ENCODE data around the gene PPP4R2.
"Not testable (repeated sequence)": the region's sequence is repeated elsewhere in the genome, so short reads cannot be mapped to it uniquely, and the experiment has no call there.

The PPP4R2 gene

DNA sequence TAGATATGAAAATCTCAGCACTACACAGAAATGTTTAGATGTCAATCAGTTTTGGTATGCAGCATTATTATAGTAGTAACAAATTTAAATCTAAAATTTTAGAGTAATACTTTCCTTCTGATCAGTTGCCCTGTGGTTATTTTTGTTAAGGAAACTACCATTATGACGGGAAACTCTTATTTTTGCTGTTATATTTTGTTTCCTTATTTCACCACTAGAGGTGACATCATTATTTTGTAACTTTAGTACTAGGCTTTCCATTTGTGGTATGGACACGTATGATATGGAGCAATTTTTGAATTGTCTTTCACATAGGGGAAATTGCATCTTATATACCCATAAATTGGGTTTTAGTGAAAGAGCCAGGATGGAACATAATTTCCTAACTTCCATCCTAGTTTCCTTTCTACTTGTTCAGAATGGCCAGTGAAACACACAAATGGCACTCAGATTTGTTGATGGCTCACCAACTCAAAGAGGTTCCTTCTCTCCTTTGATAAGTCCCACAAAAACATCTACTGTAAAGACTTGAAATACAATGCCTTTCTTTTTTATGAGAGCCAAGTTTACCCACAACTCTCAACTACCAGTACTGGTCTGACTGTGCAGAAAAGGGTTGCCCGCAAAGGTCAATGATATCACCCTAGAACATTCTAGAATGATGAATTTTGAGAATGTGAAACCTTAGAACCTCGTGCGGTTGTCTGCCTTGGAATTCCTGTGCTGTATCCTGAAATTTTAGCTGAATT, 19.4 kb upstream of the PPP4R2 start:
- DNase-seq (ENCODE audit: low read depth) = peak; percentile 71

DNA sequence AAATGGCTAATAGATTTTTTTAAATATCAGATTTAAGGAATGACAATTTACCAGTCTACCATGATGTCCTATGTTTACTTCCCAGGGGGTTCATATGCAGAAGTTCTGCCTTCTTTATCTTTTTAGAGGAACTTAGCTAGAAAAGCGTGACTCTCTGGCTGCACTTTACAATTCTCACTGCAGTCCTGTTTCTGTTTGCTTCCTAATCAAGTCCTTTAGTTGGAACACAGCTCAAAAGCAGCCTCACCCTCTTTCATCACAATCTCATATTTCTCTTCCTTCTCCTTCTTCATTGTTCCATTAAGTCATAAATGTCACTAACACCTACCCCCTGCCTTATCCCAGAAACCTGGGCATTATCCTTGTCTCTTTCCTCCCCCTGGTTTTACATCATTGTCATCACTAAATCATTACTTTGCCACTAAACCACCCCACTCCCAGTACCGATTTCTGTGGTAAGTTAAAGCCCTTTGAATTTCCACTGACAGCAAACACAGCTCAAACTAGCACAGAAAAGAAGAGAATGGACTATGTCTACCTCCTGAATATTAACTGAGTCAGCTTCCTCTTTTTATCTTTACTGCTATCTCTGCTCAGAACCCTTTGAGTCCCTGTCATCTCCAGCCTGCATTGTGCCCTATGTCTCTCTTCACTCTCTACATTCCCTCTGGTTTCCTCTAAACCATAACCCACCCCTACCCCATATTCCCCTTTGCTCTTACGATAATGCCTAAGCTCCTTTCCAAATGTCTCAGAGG, 13.8 kb upstream of the PPP4R2 start:
- DNase-seq (ENCODE audit: low read depth) = peak; percentile 15

DNA sequence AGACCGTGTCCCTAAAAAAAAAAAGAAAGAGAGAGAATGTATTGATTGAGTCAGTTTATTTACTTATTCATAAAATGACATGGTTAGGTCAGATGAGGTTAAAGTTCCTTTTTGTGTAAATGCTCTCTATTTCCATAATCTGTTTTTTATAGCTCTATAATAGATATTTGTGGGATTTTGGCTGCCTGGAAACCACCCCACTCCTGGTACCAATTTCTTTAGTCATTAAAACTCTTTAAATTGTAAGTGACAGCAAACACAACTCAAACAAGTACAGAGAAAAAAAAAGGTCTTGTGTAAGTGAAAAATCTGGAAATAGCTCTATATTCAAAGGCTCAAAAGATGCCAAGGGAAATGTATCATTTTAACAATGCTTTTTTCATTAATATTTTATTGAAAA, 11.0 kb upstream of the PPP4R2 start:
- no peak for DNase-seq (ENCODE audit: low read depth)

GRCh38 chr3:72990701-72991395, 5.8 kb upstream of the PPP4R2 start:
- DNase-seq (ENCODE audit: low read depth) = peak; percentile 27

GRCh38 chr3:72991522-72991921, 5.1 kb upstream of the PPP4R2 start:
- DNase-seq (ENCODE audit: low read depth) = no peak

DNA sequence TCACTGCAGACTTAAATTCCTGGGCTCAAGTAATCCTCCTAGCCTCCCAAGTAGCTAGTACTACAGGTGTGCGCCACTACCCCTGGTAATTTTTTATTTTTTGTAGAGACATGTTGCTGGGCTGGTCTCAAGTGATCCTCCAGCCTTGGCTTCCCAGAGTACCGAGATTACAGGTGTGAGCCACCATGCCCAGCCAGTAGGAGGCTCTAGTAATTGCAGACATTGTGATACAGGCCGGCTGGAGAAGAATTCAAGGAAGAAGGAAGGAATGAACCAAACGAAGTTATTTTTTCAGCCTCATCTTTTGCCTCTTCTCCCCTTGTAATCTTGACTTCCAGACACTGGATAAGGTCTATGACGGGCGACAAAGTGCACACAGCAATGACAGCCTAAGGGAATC, 3.2 kb upstream of the PPP4R2 start:
- DNase-seq (ENCODE audit: low read depth) = no peak

GRCh38 chr3:72995337-72995736, 1.3 kb upstream of the PPP4R2 start:
- no peak for DNase-seq (ENCODE audit: low read depth)

- DNase-seq (ENCODE audit: low read depth) = no peak
These were observed 514 bp upstream of the PPP4R2 start for GRCh38 chr3:72996121-72996472.

GRCh38 chr3:72997421-72997961, 880 bp downstream of the PPP4R2 start:
- DNase-seq (ENCODE audit: low read depth) = peak; percentile 67

DNA sequence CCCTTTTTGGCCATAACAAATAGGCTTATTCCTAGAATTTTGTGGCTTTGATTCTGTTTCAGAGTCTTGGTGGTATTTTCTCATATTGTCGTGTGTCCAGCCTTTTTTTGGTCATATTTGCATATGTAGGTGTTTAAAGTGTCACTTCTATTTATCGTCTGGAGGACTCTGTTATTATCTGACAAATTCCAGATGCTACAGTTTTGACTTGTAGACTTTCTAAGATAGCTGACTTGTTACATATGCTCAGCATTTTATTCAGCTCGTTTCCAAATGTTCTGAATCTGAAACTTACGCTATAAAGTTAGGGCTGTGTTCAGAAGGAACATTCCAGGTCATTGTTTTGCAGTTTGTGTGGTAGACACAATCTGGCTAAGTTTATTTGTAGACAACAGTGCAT, 1.9 kb downstream of the PPP4R2 start:
- DNase-seq (ENCODE audit: low read depth) = no peak

DNA sequence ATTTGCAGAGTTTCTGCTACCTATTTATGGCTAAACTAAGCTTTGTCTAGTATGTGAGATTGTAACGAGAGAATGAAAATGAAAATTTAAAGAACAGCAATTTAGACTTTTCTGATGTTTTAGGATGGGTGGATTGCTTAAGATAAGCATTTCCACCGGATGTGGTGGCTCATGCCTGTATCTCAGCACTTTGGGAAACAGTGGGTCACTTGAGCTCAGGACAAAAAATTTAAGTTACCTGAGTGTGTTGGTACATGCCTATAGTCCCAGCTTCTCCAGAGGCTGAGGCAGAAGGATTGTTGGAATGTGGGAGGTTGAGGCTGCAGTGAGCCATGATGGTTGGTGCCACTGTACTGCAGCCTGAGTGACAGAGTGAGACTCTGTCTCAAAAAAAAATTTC, 3.3 kb downstream of the PPP4R2 start:
- DNase-seq (ENCODE audit: low read depth) = no peak

DNA sequence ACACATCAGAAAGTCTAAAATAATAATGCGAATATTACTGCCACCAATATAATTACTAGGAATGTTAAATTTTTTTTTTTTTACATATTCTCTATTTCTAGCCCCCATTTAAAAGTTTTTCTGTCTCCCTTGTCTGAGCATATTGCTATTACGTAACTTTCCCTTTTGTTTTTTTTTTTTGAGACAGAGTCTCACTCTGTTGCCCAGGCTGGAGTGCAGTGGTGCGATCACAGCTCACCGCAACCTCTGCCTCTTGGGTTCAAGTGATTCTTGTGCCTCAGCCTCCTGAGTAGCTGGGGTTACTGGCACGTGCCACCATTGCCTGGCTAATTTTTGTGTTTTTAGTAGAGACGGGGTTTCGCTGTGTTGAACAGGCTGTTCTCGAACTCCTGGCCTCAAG, 6.4 kb downstream of the PPP4R2 start:
- not testable (repeated sequence) for DNase-seq (ENCODE audit: low read depth)

- DNase-seq (ENCODE audit: low read depth) = no peak
These were observed 7.7 kb downstream of the PPP4R2 start for GRCh38 chr3:73004316-73004715.

- DNase-seq (ENCODE audit: low read depth) = no peak
These were observed 11.5 kb downstream of the PPP4R2 start for GRCh38 chr3:73007992-73008712.

DNA sequence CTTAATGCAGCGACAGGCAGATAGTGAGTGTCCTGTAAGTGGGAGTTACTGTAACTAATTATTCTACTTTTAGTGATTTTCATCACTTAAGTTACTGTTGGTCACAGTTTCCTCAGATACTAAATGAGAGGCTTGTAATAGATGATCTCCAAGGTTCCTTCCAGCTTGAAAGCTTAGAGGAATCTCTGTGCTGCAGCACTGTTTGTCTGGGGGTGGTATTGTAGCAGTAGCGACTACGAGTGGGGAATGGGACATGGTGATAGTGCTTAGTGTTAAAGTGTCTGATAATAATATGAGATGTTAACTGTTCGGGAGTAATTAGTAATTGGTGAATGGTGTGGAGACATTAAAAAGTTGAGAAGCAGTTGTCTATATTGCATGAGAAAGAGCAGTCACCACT, 12.4 kb downstream of the PPP4R2 start:
- no peak for DNase-seq (ENCODE audit: low read depth)

DNA sequence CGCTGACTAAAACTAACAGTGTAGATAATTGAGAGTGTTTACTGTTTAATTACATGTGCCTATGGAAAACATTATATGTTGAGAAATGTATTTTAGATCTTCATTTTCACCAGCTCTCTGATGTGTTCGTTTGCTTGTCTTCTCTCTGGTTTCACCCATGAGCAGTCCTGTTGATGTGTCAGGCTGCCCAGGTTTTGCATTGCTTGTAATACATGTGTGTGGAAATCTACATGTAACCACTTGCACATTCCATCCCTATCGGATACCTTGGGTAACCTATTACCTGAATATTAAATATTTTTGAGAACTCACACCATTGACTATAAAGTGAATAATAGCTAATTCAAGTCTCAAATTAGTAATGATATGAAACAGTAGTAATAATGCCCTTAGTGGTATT, 13.1 kb downstream of the PPP4R2 start:
- no peak for DNase-seq (ENCODE audit: low read depth)

- DNase-seq (ENCODE audit: low read depth) = no peak
These were observed 13.5 kb downstream of the PPP4R2 start for GRCh38 chr3:73010158-73010557.

DNA sequence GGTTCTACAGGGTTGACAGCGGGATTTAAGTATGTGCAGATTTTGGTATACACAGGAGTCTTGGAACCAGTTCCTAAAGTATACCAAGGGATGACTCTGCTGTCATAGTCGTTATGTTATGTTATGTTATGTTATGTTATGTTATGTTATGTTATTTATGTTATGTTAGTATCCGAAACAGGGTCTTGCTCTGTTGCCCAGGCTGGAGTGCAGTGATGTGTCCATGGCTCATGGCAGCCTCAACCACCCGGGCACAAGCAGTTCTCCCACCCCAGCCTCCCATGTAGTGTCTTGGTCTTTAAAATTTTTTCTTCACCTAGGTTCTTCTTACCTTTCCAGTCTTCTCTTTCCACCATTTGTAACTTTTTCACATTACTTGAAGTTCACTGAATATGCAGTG, 21.7 kb downstream of the PPP4R2 start:
- DNase-seq (ENCODE audit: low read depth) = no peak

- DNase-seq (ENCODE audit: low read depth) = no peak
These were observed 22.3 kb downstream of the PPP4R2 start for GRCh38 chr3:73018790-73019441.

GRCh38 chr3:73021301-73021835, 24.8 kb downstream of the PPP4R2 start:
- DNase-seq (ENCODE audit: low read depth) = peak; percentile 45

GRCh38 chr3:73024836-73025235, 28.2 kb downstream of the PPP4R2 start:
- DNase-seq (ENCODE audit: low read depth) = no peak
